Measurements from ENCODE around the gene SYT11.

The SYT11 gene

DNA sequence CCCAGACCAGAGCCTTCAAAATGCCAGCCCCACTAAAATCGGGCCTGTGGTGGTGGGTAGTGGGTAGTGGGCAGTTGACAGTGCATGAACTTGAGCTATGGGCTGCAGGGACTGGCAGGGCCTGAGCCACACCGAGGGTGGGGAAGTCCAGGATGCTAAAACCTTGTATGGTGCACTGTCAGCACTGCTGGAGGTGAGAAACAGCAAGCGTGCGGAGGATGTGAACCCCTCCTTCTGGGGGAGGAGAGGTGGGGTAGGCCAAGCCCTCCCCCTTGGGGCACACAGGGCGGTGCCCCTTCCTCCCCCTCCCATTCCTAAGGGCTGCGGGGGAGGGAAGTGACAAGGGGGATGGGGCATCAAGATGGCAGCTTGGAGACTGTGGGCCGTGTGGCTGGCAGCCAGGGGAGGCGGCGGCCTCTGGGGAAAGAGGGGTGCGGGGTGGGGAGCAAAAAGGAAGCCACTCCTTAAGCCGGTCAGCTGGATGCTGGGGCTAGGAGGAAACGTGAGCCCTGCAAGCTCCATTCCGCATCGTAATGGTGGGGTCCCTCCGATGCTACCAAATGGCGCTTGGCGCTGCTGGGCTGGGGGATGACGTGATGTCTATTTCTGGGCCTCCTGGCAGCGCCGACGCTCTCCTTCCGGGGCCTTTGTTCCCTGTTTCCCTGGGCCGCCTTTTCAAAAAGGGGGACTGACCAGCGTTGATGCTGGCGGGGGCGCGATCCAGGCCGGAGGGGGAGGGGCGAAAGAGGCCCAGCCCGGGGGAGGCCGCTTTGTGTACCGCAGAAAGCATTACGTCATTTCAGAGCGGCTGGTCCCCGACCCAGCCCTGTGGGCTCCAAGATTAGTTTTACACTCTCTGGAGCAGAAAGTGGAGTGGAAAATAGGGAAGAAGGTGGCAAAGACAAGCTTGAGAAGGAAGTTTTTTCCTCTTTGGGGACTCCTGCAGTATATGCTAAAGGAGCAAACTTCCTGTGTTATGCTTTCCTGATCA is 809 bp downstream of the SYT11 start (continued):
- TF ChIP-seq ZNF10 (tag by site-specific recombination; IDR thresholded peaks at IDR 0.05) (0 out of 2 replicates have a peak, but pooled peaks have one; percentile 14), ZNF24 (tag by site-specific recombination; IDR thresholded peaks at IDR 0.05) (peak; percentile 81), ZIC2 (tag by site-specific recombination; IDR thresholded peaks at IDR 0.05) (peak; percentile 3; the same call in 1 of the 2 replicates), ZNF654 (tag by site-specific recombination; IDR thresholded peaks at IDR 0.05; ENCODE audit: low read depth) (no peak), ZNF23 (tag by site-specific recombination; IDR thresholded peaks at IDR 0.05; ENCODE audit: borderline replicate concordance) (no peak), KLF1 (tag by site-specific recombination; IDR thresholded peaks at IDR 0.05) (peak; percentile 91), HOXC10 (CRISPR knock-in tag; IDR thresholded peaks at IDR 0.05) (no peak), ZBTB21 (tag by site-specific recombination; IDR thresholded peaks at IDR 0.05) (peak; percentile 87), ZNF600 (tag by site-specific recombination; IDR thresholded peaks at IDR 0.05) (peak; percentile 50; the same call in 1 of the 2 replicates), GFI1B (tag by site-specific recombination; IDR thresholded peaks at IDR 0.05) (no peak), YY1 (tag by site-specific recombination; IDR thresholded peaks at IDR 0.05) (peak; percentile 84; the same call in 1 of the 2 replicates), ZNF155 (tag by site-specific recombination; IDR thresholded peaks at IDR 0.05) (no peak), EGR2 (tag by site-specific recombination; IDR thresholded peaks at IDR 0.05; ENCODE audit: low read depth) (peak; percentile 81), GLI4 (tag by site-specific recombination; IDR thresholded peaks at IDR 0.05) (no peak), ZNF624 (tag by site-specific recombination; IDR thresholded peaks at IDR 0.05) (no peak)
- TF ChIP-seq, protein P1, sequence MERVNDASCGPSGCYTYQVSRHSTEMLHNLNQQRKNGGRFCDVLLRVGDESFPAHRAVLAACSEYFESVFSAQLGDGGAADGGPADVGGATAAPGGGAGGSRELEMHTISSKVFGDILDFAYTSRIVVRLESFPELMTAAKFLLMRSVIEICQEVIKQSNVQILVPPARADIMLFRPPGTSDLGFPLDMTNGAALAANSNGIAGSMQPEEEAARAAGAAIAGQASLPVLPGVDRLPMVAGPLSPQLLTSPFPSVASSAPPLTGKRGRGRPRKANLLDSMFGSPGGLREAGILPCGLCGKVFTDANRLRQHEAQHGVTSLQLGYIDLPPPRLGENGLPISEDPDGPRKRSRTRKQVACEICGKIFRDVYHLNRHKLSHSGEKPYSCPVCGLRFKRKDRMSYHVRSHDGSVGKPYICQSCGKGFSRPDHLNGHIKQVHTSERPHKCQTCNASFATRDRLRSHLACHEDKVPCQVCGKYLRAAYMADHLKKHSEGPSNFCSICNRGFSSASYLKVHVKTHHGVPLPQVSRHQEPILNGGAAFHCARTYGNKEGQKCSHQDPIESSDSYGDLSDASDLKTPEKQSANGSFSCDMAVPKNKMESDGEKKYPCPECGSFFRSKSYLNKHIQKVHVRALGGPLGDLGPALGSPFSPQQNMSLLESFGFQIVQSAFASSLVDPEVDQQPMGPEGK (tag by site-specific recombination; IDR thresholded peaks at IDR 0.05): peak; percentile 94
- TF ChIP-seq, protein P2, sequence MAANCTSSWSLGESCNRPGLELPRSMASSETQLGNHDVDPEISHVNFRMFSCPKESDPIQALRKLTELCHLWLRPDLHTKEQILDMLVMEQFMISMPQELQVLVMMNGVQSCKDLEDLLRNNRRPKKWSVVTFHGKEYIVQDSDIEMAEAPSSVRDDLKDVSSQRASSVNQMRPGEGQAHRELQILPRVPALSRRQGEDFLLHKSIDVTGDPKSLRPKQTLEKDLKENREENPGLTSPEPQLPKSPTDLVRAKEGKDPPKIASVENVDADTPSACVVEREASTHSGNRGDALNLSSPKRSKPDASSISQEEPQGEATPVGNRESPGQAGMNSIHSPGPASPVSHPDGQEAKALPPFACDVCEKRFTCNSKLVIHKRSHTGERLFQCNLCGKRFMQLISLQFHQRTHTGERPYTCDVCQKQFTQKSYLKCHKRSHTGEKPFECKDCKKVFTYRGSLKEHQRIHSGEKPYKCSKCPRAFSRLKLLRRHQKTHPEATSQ (tag by site-specific recombination; IDR thresholded peaks at IDR 0.05): peak; percentile 56; the same call in 1 of the 2 replicates
- TF ChIP-seq, protein P3, sequence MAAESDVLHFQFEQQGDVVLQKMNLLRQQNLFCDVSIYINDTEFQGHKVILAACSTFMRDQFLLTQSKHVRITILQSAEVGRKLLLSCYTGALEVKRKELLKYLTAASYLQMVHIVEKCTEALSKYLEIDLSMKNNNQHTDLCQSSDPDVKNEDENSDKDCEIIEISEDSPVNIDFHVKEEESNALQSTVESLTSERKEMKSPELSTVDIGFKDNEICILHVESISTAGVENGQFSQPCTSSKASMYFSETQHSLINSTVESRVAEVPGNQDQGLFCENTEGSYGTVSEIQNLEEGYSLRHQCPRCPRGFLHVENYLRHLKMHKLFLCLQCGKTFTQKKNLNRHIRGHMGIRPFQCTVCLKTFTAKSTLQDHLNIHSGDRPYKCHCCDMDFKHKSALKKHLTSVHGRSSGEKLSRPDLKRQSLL (tag by site-specific recombination; IDR thresholded peaks at IDR 0.05): 0 out of 2 replicates have a peak, but pooled peaks have one; percentile 9
- TF ChIP-seq, protein P4, sequence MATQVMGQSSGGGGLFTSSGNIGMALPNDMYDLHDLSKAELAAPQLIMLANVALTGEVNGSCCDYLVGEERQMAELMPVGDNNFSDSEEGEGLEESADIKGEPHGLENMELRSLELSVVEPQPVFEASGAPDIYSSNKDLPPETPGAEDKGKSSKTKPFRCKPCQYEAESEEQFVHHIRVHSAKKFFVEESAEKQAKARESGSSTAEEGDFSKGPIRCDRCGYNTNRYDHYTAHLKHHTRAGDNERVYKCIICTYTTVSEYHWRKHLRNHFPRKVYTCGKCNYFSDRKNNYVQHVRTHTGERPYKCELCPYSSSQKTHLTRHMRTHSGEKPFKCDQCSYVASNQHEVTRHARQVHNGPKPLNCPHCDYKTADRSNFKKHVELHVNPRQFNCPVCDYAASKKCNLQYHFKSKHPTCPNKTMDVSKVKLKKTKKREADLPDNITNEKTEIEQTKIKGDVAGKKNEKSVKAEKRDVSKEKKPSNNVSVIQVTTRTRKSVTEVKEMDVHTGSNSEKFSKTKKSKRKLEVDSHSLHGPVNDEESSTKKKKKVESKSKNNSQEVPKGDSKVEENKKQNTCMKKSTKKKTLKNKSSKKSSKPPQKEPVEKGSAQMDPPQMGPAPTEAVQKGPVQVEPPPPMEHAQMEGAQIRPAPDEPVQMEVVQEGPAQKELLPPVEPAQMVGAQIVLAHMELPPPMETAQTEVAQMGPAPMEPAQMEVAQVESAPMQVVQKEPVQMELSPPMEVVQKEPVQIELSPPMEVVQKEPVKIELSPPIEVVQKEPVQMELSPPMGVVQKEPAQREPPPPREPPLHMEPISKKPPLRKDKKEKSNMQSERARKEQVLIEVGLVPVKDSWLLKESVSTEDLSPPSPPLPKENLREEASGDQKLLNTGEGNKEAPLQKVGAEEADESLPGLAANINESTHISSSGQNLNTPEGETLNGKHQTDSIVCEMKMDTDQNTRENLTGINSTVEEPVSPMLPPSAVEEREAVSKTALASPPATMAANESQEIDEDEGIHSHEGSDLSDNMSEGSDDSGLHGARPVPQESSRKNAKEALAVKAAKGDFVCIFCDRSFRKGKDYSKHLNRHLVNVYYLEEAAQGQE (tag by site-specific recombination; IDR thresholded peaks at IDR 0.05): 0 out of 2 replicates have a peak, but pooled peaks have one; percentile 20
- TF ChIP-seq, protein P5, sequence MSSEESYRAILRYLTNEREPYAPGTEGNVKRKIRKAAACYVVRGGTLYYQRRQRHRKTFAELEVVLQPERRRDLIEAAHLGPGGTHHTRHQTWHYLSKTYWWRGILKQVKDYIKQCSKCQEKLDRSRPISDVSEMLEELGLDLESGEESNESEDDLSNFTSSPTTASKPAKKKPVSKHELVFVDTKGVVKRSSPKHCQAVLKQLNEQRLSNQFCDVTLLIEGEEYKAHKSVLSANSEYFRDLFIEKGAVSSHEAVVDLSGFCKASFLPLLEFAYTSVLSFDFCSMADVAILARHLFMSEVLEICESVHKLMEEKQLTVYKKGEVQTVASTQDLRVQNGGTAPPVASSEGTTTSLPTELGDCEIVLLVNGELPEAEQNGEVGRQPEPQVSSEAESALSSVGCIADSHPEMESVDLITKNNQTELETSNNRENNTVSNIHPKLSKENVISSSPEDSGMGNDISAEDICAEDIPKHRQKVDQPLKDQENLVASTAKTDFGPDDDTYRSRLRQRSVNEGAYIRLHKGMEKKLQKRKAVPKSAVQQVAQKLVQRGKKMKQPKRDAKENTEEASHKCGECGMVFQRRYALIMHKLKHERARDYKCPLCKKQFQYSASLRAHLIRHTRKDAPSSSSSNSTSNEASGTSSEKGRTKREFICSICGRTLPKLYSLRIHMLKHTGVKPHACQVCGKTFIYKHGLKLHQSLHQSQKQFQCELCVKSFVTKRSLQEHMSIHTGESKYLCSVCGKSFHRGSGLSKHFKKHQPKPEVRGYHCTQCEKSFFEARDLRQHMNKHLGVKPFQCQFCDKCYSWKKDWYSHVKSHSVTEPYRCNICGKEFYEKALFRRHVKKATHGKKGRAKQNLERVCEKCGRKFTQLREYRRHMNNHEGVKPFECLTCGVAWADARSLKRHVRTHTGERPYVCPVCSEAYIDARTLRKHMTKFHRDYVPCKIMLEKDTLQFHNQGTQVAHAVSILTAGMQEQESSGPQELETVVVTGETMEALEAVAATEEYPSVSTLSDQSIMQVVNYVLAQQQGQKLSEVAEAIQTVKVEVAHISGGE (tag by site-specific recombination; conservative IDR thresholded peaks at IDR 0.05; ENCODE audit: low read depth): peak; percentile 61
- TF ChIP-seq, protein P6, sequence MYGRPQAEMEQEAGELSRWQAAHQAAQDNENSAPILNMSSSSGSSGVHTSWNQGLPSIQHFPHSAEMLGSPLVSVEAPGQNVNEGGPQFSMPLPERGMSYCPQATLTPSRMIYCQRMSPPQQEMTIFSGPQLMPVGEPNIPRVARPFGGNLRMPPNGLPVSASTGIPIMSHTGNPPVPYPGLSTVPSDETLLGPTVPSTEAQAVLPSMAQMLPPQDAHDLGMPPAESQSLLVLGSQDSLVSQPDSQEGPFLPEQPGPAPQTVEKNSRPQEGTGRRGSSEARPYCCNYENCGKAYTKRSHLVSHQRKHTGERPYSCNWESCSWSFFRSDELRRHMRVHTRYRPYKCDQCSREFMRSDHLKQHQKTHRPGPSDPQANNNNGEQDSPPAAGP (tag by site-specific recombination; IDR thresholded peaks at IDR 0.05): peak; percentile 75
- TF ChIP-seq, protein P7, sequence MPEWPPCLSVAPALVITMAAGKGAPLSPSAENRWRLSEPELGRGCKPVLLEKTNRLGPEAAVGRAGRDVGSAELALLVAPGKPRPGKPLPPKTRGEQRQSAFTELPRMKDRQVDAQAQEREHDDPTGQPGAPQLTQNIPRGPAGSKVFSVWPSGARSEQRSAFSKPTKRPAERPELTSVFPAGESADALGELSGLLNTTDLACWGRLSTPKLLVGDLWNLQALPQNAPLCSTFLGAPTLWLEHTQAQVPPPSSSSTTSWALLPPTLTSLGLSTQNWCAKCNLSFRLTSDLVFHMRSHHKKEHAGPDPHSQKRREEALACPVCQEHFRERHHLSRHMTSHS (tag by site-specific recombination; IDR thresholded peaks at IDR 0.05): no peak

All from HEK293 (cell line).